HepG2 (cell line): ENCODE measurements around the gene PXMP4. TPM values are rescaled to one million over a fixed set of nuclear protein-coding genes. Genes with fewer than 3 reads are reported as not detected.

ENCODE experiments used
- ATF6 ChIP-seq: sonication (generic); formaldehyde crosslinking; conservative IDR thresholded peaks from 2 replicates; pipeline ENCODE4 v1.4.0; 2020; ENCODE audit warnings: missing genetic modification reagents
- CEBPB ChIP-seq: IDR thresholded peaks from 2 replicates; pipeline ENCODE4 v1.6.1; 2011; ENCODE audit warnings: low read depth, low read length, improper control_type of control experiment, borderline replicate concordance
- HNRNPLL ChIP-seq: fragments of 200-400 bp; formaldehyde crosslinking; IDR thresholded peaks from 2 replicates; pipeline ENCODE4 v1.6.1; 2017; ENCODE audit warnings: mild to moderate bottlenecking, low read depth, low read length; ENCODE audit not compliant: poor library complexity, severe bottlenecking
- IRF1 ChIP-seq: sonication (generic); formaldehyde crosslinking; IDR thresholded peaks from 2 replicates; pipeline ENCODE4 v1.4.0; 2020; ENCODE audit warnings: low read depth, mild to moderate bottlenecking, missing genetic modification reagents
- KDM5A ChIP-seq: fragments of 200-600 bp; sonication (generic); IDR thresholded peaks from 2 replicates; pipeline ENCODE4 v1.7.0; 2018; ENCODE audit warnings: antibody characterized with exemption, mild to moderate bottlenecking, low read length, borderline replicate concordance
- KLF11 ChIP-seq: IDR thresholded peaks from 2 replicates; pipeline ENCODE4 v1.6.1; 2016; ENCODE audit warnings: missing compliant biosample characterization
- MEIS1 ChIP-seq: sonication (generic); formaldehyde crosslinking; IDR thresholded peaks from 2 replicates; pipeline ENCODE4 v1.9.0; 2021; ENCODE audit warnings: mild to moderate bottlenecking, missing genetic modification reagents, moderate library complexity, borderline replicate concordance
- PBX3 ChIP-seq: sonication (generic); formaldehyde crosslinking; IDR thresholded peaks from 2 replicates; pipeline ENCODE4 v1.8.1; 2023; ENCODE audit warnings: missing genetic modification reagents, inconsistent platforms, borderline replicate concordance
- SCMH1 ChIP-seq: sonication (generic); formaldehyde crosslinking; IDR thresholded peaks from 2 replicates; pipeline ENCODE4 v1.9.0; 2021; ENCODE audit warnings: missing genetic modification reagents, mild to moderate bottlenecking, borderline replicate concordance
- TIGD3 ChIP-seq: sonication (generic); formaldehyde crosslinking; IDR thresholded peaks from 2 replicates; pipeline ENCODE4 v1.5.1; 2020; ENCODE audit warnings: mild to moderate bottlenecking, missing genetic modification reagents, borderline replicate concordance
- ZBTB38 ChIP-seq: sonication (generic); formaldehyde crosslinking; IDR thresholded peaks from 2 replicates; pipeline ENCODE4 v1.5.1; 2020; ENCODE audit warnings: mild to moderate bottlenecking, missing genetic modification reagents
- ZNF263 ChIP-seq: sonication (generic); formaldehyde crosslinking; IDR thresholded peaks from 2 replicates; pipeline ENCODE4 v1.4.0; 2020; ENCODE audit warnings: missing genetic modification reagents
- ZNF276 ChIP-seq: sonication (generic); formaldehyde crosslinking; IDR thresholded peaks from 2 replicates; pipeline ENCODE4 v1.4.0; 2020; ENCODE audit warnings: mild to moderate bottlenecking, low read depth, missing genetic modification reagents
- ZNF331 ChIP-seq: sonication (generic); formaldehyde crosslinking; IDR thresholded peaks from 2 replicates; pipeline ENCODE4 v1.4.0; 2020; ENCODE audit warnings: missing genetic modification reagents
- ZNF414 ChIP-seq: sonication (generic); formaldehyde crosslinking; IDR thresholded peaks from 2 replicates; pipeline ENCODE4 v1.5.0; 2020; ENCODE audit warnings: missing genetic modification reagents
- ZNF800 ChIP-seq: sonication (generic); formaldehyde crosslinking; IDR thresholded peaks from 2 replicates; pipeline ENCODE4 v1.4.0; 2020; ENCODE audit warnings: missing genetic modification reagents
- ZSCAN25 ChIP-seq: sonication (generic); formaldehyde crosslinking; IDR thresholded peaks from 2 replicates; pipeline ENCODE4 v1.8.0; 2022; ENCODE audit warnings: mild to moderate bottlenecking, missing genetic modification reagents
- polyA plus RNA-seq, 8 experiments: library from polyadenylated mRNA; depleted of rRNA in 3 of 8; stranded (reverse) in 7 of 8; unstranded in 1 of 8; fragments of >200 nt; fragmentation: Illumina TruSeq in 4 of 8; extraction: Trizol in 4 of 8; gene quantifications; 2 replicates each; pipeline versions ENCODE4 v1.2.1 to v1.2.3, GENCODE V29; 2011 to 2016; ENCODE audit warnings: low read depth in 4 of 8, missing spikeins in 1 of 8, mixed read lengths in 1 of 8; ENCODE audit not compliant: insufficient read depth in 1 of 8
- total RNA-seq, 5 experiments: library from RNA; depleted of rRNA; stranded (reverse); fragments of >200 nt; fragmentation: Illumina TruSeq; extraction: Trizol; gene quantifications; 2 replicates each; pipeline ENCODE4 v1.2.3, GENCODE V29; 2016; ENCODE audit warnings: low read depth in 1 of 5

Gene PXMP4
- total and polyA plus RNA-seq, 2 of the 13 experiments (the other 11 are each of a cell fraction or from before 2014, with no cell fraction given): not detected

GRCh38 chr20:33685328-33686099 lies 34.6 kb downstream of the PXMP4 start (continued):
- TF ChIP-seq TIGD3 (0 out of 2 replicates have a peak, but pooled peaks have one; percentile 62), ZNF331 (CRISPR knock-in tag) (peak; percentile 58), ZNF276 (CRISPR knock-in tag) (no peak), ZNF263 (peak; percentile 40; the same call in 1 of the 2 replicates), ZSCAN25 (no peak), SCMH1 (CRISPR knock-in tag) (no peak), PBX3 (CRISPR knock-in tag) (peak; percentile 83; the same call in 1 of the 2 replicates), ATF6 (CRISPR knock-in tag) (no peak), ZBTB38 (CRISPR knock-in tag) (no peak; the same call in 1 of the 2 replicates), ZNF414 (no peak), KDM5A (no peak), CEBPB (no peak), HNRNPLL (peak; percentile 19), MEIS1 (CRISPR knock-in tag) (no peak; the same call in 1 of the 2 replicates), KLF11 (CRISPR knock-in tag) (0 out of 2 replicates have a peak, but pooled peaks have one; percentile 28), IRF1 (CRISPR knock-in tag) (no peak), ZNF800 (CRISPR knock-in tag) (no peak)
